HG03139 (cell line): ENCODE measurements around the gene EVX2.

ENCODE experiments used
- ATAC-seq: cut with Tn5 transposase; IDR thresholded peaks from one replicate; pipeline ENCODE4 v1.9.1; 2021; ENCODE audit not compliant: unreplicated experiment

EVX2 gene

DNA sequence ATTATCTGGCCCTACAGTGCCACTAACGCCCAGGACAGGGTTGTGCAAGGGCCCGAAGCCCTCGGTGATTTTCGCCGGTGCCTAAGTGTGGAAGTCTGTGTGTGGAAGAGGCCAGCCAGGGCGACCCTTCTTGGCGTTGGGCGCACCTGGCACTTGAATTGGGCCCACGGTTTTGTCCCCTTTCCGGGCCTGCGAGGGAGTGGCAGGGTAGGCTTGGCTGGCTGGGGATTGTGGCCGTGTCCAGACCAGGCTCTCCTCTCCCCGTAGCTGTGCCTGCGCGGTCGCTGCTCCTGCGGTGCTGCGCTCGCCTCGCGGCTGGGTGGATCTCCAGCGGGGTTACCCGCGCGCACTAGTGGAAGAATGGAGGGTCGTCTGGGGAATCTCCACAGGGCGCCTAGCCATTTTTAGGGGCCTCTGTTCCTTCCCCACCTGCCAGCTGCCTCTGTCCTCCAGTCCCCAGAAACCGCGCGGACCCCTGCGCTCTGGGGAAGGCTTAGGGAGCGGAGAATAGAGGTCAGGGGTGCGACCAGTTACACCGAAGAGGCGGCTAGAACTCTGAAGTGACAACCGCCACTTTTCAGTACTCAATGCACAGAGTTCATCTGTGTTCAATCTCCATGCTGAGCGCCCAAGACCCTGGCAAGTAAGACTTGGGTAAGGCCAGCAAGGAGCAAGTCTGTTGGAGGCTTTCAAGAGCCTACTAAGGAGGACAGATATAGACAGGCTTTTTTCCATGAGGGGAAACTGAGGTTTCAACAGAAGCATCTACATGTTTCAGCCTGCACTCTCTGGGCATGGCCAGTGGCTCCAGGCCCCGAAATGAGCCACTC is 16.0 kb downstream of the EVX2 start:
- no peak for ATAC-seq

DNA sequence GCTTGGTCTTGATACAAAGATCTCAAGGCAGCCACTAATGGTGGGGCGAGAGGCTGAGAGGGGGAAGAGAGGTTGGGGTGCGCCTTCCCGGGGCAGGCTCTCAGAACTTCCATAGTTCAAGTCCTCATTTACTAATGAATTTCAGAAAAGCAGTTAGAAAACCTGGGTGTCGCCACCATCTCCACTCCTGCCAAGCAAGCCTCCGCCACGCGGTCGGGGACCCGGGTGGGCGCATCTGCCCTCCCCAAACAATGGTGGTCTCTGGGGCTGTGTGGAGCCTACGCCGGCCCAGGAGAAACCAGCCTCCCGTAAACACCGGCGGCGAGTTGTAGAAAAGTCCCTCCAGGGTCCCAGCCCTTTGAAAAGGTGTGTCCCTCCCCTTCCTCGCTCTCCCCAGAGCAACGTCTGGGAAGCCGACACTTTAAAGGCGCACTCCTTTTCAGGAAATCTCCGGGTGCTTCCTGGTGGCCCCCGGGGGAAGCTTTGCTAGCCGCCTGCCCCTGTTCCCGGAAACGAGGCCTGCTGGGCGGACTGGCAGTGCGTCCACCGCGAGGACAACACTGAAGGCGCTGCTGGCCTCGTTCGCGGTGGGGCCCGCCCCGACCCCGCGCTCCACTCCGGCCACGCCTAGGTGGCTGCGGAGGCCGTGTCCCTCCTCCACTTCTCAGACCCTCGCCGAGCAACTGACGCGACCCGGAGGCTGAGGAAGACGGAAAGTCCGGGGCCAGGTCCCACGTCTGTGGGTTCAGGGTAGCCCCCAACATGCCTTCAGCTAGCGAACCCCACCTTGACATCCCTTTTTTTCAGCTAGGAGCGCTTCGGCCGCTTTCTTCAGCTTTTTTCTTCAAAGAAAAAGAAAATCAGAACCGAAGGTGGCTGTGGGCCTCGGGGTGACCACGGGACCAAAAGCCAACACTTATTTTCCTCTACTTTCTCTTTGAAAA is 16.8 kb downstream of the EVX2 start:
- ATAC-seq, result no peak

DNA sequence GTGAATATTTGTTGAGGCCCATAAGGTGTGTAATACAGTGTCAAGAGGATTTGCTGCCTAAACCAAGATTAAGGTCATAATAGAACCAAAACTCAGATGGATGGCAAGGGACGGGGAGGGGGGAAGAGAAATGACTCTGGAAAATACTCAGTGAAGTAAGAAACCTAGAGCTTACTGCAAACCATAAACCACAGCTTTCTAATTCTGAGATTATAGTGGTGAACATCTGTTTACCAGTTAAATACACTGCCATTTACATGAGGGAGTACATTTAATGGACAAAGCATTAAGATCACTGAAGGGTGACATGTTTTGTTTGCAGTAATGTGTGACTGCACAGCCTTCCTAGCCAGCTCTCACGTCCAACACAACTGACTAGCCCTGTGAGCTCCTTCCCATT is 19.8 kb downstream of the EVX2 start:
- no peak for ATAC-seq

DNA sequence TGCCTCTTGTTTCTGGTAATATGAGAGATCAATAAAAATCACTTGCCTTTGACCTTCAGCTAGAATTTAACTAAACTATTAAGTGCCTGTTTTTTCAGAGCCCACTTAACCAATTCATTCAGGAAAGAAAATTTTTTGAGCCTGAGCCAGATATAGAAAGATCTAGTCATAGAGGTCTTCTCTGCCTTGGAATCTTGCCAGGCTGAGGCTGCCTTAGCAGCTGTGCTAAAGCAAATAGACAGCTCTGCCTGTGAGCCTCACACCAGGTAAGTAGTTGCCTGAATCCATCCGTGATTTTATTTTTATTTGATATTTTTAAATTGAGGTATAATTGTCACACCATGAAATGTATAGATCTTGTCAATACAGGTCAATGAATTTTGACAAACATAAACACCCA is 27.4 kb downstream of the EVX2 start:
- ATAC-seq, result no peak

DNA sequence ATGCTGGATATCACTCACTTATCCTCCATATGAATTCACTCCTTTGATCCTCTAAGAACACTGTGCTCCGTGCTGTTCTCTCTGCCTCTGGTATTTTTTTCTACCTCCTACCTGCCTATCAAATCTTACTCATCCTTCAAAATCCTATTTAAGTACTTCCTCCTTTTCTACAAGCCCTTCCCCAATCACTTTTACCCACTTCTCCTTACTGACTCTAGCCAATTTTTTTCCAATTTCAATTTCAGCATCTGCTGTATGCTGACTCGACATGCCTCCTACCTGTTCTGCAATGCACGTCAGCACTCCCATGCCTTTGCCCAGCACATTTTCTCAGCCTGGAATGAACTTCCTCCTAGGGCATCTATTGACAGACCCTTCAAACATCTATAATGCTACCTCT is 44.4 kb downstream of the EVX2 start:
- no peak for ATAC-seq

DNA sequence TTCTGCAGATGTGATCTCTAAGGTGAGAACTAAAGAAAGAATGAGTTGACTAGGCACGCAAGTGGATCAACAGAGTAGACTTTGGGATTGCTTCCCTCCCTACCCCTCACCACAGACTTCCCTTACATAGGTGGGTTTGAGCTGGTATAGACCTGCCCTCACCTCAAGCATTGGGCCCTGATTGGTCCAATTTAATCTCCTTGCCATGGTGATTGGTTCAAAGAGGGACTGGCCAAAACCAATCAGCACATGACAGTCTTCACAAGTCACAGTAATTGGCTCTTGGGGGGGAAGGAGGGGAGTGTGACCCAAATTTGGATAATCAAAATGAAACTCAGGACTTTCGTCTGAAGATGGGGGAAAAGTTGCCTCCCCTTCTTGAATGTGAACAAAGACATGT is 45.1 kb downstream of the EVX2 start:
- no peak for ATAC-seq

DNA sequence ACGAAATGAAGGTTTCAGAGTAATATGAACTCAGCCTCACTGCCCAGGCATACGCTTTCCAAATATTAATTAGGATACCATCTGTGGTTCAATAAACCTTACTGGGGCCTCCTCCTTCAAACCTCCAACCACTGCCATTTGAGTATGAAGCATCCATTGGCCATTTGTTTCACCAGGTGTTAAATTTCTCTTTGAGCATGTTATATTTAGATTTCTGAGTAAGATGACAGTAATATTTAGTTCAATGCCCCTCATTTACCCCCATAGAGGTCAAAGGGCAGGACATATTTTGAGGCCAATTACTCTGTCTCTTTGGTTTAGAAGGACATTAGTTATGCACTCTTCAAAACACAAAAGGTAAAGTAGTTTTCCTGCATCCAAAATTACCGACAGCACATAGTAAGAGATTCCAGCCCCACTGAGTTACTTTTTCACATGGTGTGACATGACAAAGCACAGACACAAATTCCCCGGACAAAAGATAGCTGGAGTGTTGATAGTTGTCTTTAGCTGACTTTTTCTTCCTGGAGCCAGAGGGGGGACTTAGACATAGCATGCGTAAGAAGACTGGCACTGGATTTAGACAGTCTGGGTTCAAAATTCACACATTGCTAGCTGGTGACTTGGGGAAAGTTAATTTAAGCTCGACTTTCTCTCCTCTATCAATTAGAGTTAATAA is 48.6 kb downstream of the EVX2 start:
- no peak for ATAC-seq

DNA sequence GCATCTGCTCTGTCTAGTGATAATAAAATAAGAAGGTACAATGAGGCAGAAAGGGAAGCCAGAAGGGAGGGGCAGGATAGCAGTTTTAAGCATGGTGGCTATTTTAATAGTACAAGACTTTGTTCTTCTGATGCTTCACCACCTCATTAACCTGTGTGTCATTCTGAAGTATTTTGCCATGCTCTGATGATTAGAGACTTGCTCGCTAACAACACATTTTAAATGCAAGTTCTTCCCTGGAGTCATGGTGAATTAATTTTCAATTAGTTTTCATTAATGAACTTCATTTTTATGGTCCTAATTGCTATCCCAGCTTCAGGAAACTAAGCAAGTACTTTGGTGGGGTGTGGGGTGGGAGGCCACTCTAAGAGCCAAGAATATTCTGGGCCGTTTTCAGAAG is 56.0 kb downstream of the EVX2 start:
- ATAC-seq, result no peak
